Endothelial cell of umbilical vein (primary cell): ENCODE data around the gene ACOX3. TPM values are rescaled to one million over a fixed set of nuclear protein-coding genes. Genes with fewer than 3 reads are reported as not detected.

Experiments
- BruUV-seq: library from RNA; stranded (reverse); fragments of 400-500 nt; replicated peaks from 2 replicates; lab custom pipeline; 2021; lab: Mats Ljungman, UMichigan
- CTCF ChIA-PET: fragments of 300-600, 350-600 bp; sonication (Branson Sonifier 250); formaldehyde crosslinking; loops from one replicate; lab custom pipeline; 2021; ENCODE audit warnings: antibody characterized with exemption, inconsistent platforms; lab: Charles Lee
- POLR2A ChIA-PET: fragments of 300-600, 350-600 bp; sonication (Branson Sonifier 250); formaldehyde crosslinking; loops from one replicate; lab custom pipeline; 2021; ENCODE audit warnings: antibody characterized with exemption, inconsistent platforms; lab: Charles Lee
- DNase-seq: peaks from one replicate; pipeline ENCODE4 v3.0.0-alpha.2; 2011; ENCODE audit warnings: low read depth, low spot score
- FAIRE-seq: peaks from 2 replicates; lab custom pipeline; 2011; peaks lifted over from hg19 to GRCh38; lab: Jason Lieb, UNC
- H2AFZ ChIP-seq: 2 replicates; pipeline ENCODE4 v1.6.0; 2012; ENCODE audit warnings: low read depth, low read length, control low read depth, inconsistent platforms
- H3K27ac ChIP-seq: 2 replicates; pipeline ENCODE4 v1.5.1; 2011; ENCODE audit warnings: low read depth, mild to moderate bottlenecking, control low read depth, low read length, moderate library complexity; ENCODE audit not compliant: insufficient read depth
- H3K27me3 ChIP-seq, 2 experiments: 2 replicates each; pipeline versions ENCODE4 v1.6.0 to v1.6.1; 2011; ENCODE audit warnings: low read length in 2 of 2, mixed read lengths in 1 of 2; ENCODE audit not compliant: control insufficient read depth in 2 of 2, insufficient read depth in 2 of 2
- H3K36me3 ChIP-seq, 2 experiments: 2 replicates in 1 of 2; 3 replicates in 1 of 2; pipeline ENCODE4 v1.5.1; 2011; ENCODE audit warnings: low read length in 2 of 2, mild to moderate bottlenecking in 1 of 2, moderate library complexity in 1 of 2; ENCODE audit not compliant: control insufficient read depth in 2 of 2, insufficient read depth in 2 of 2; ENCODE audit errors: extremely low read depth in 1 of 2
- H3K4me1 ChIP-seq: 3 replicates; pipeline ENCODE4 v1.5.1; 2011; ENCODE audit warnings: mild to moderate bottlenecking, low read length; ENCODE audit not compliant: control insufficient read depth, insufficient read depth; ENCODE audit errors: extremely low read depth
- H3K4me2 ChIP-seq: 2 replicates; pipeline ENCODE4 v1.6.1; 2011; ENCODE audit warnings: low read length, control low read depth, mixed read lengths; ENCODE audit not compliant: insufficient read depth
- H3K4me3 ChIP-seq, 3 experiments: fragments of 200-600 bp in 1 of 3; sonication (generic), shearing (Covaris generic) in 1 of 3; replicated peaks in 1 of 3; 2 replicates each; pipeline ENCODE4 v1.5.1; 2011 to 2016; ENCODE audit warnings: control low read depth in 3 of 3, low read length in 3 of 3, mild to moderate bottlenecking in 2 of 3, inconsistent platforms in 1 of 3, low read depth in 1 of 3, moderate library complexity in 1 of 3; ENCODE audit not compliant: insufficient read depth in 1 of 3
- H3K79me2 ChIP-seq: 2 replicates; pipeline ENCODE4 v1.6.0; 2012; ENCODE audit warnings: low read length, inconsistent platforms; ENCODE audit not compliant: control insufficient read depth, insufficient read depth
- H3K9ac ChIP-seq: replicated peaks from 2 replicates; pipeline ENCODE3; 2011; ENCODE audit warnings: low read length, control low read depth; ENCODE audit not compliant: insufficient read depth; ENCODE audit errors: extremely low read depth
- H3K9me1 ChIP-seq: replicated peaks from 3 replicates; pipeline ENCODE4 v1.6.0; 2011; ENCODE audit warnings: mild to moderate bottlenecking, low read length; ENCODE audit not compliant: control insufficient read depth, insufficient read depth; ENCODE audit errors: extremely low read depth
- H3K9me3 ChIP-seq: replicated peaks from 2 replicates; pipeline ENCODE4 v1.5.1; 2012; ENCODE audit warnings: low read length, inconsistent platforms; ENCODE audit not compliant: control insufficient read depth, insufficient read depth
- H4K20me1 ChIP-seq: replicated peaks from 2 replicates; pipeline ENCODE3; 2011; ENCODE audit warnings: mild to moderate bottlenecking, low read length; ENCODE audit not compliant: control insufficient read depth, insufficient read depth; ENCODE audit errors: extremely low read depth
- CTCF ChIP-seq, 2 donors: IDR thresholded peaks; 1 replicate in 1 of 2; 2 replicates in 1 of 2; pipeline ENCODE4 v1.5.1; 2011; ENCODE audit warnings: low read length in 2 of 2, mild to moderate bottlenecking in 2 of 2, moderate library complexity in 2 of 2, control low read depth in 1 of 2, inconsistent platforms in 1 of 2, low read depth in 1 of 2; ENCODE audit not compliant: insufficient read depth in 1 of 2; ENCODE audit errors: extremely low read depth in 1 of 2
- EZH2 ChIP-seq: IDR thresholded peaks from 2 replicates; pipeline ENCODE4 v1.6.1; 2012; ENCODE audit warnings: borderline replicate concordance, low read depth, mild to moderate bottlenecking, moderate library complexity, low read length, inconsistent platforms; ENCODE audit not compliant: severe bottlenecking
- FOS ChIP-seq: IDR thresholded peaks from 2 replicates; pipeline ENCODE4 v1.6.1; 2011; ENCODE audit warnings: mild to moderate bottlenecking, low read length, moderate library complexity, borderline replicate concordance; ENCODE audit not compliant: insufficient read depth
- GATA2 ChIP-seq: IDR thresholded peaks from 2 replicates; pipeline ENCODE4 v1.7.0; 2011; ENCODE audit warnings: low read depth, mild to moderate bottlenecking, moderate library complexity, mixed read lengths, low read length; ENCODE audit not compliant: insufficient read length, insufficient read depth
- JUN ChIP-seq: IDR thresholded peaks from 2 replicates; pipeline ENCODE4 v1.6.1; 2011; ENCODE audit warnings: borderline replicate concordance, low read depth; ENCODE audit not compliant: insufficient read length, insufficient read depth
- MAX ChIP-seq: IDR thresholded peaks from 2 replicates; pipeline ENCODE4 v1.6.1; 2011; ENCODE audit not compliant: insufficient read depth, insufficient read length
- MYC ChIP-seq: IDR thresholded peaks from one replicate; pipeline ENCODE4 v1.6.1; 2011; ENCODE audit warnings: mild to moderate bottlenecking, low read depth, low read length
- POLR2A ChIP-seq: IDR thresholded peaks from 2 replicates; pipeline ENCODE4 v1.6.1; 2012; ENCODE audit warnings: low read depth, mild to moderate bottlenecking, control low read depth, low read length
- POLR2AphosphoS5 ChIP-seq: IDR thresholded peaks from 2 replicates; pipeline ENCODE4 v1.6.1; 2012; ENCODE audit warnings: low read depth, mild to moderate bottlenecking, control low read depth, low read length, moderate library complexity; ENCODE audit not compliant: insufficient read depth
- dilution Hi-C: fragments of 300-500 bp; cut with MboI; formaldehyde crosslinking; loops from one replicate; pipeline ENCODE4 v1.15.0; 2019; ENCODE audit warnings: low sequenced_read_pairs; ENCODE audit not compliant: extremely low pct_ligation_motif_present
- intact Hi-C: fragments of 100-400 bp; cut with micrococcal nuclease; formaldehyde crosslinking; loops from one replicate; pipeline ENCODE4 v1.10.0; 2022
- polyA plus RNA-seq, 4 experiments: library from polyadenylated mRNA; depleted of rRNA in 3 of 4; stranded (reverse) in 3 of 4; unstranded in 1 of 4; fragments of >200 nt; gene quantifications; 2 replicates each; pipeline versions ENCODE4 v1.2.1 to v1.2.3, GENCODE V29; 2011 to 2012; ENCODE audit warnings: missing spikeins in 1 of 4
- total RNA-seq: library from RNA; stranded (reverse); gene quantifications from 2 replicates; pipeline ENCODE4 v1.2.3, GENCODE V29; 2021

Gene ACOX3
- total and polyA plus RNA-seq, 2 donors (not counting 3 experiments of a cell fraction or from before 2014, with no cell fraction given): 13.0 to 26.3 TPM

- intact Hi-C loops: no loop called here
- H3K36me3 ChIP-seq: no peaks in the 10 kb centered on the region
- no peak overlapping the region for H3K27ac ChIP-seq
- dilution Hi-C loops: no loop called here
- ChIA-PET CTCF (no interaction called here), POLR2A (no interaction called here)
- H3K9me1 ChIP-seq: no peaks in the 10 kb centered on the region
- no peaks in the 10 kb centered on the region for H3K4me1 ChIP-seq
- no peaks in the 10 kb centered on the region for H3K9me3 ChIP-seq
- no peak for FAIRE-seq
- no peak overlapping the region for H3K9ac ChIP-seq
- no peaks in the 10 kb centered on the region for H3K27me3 ChIP-seq
- DNase-seq: no peak
- no peak overlapping the region for H2AFZ ChIP-seq
- H3K79me2 ChIP-seq: no peaks in the 10 kb centered on the region
- H4K20me1 ChIP-seq: no peaks in the 10 kb centered on the region
- TF ChIP-seq GATA2 (no peak), POLR2A (no peak), JUN (no peak), EZH2 (no peak), CTCF (IDR thresholded peaks at IDR 0.05; ENCODE audit: extremely low read depth in 1 of 2, insufficient read depth in 1 of 2, low read depth in 1 of 2, low read length in 2 of 2) (no peak), MYC (no peak), MAX (no peak), POLR2AphosphoS5 (no peak), FOS (no peak)
- no peak overlapping the region for H3K4me2 ChIP-seq
- no TSS peak for BruUV-seq
- no peak overlapping the region for H3K4me3 ChIP-seq
Observed at GRCh38 chr4:8350841-8351461, 89.6 kb downstream of the ACOX3 start.
